GM23338 (cell line): ENCODE data around the gene CYP46A1.

ENCODE experiments used
- REST ChIP-seq: IDR thresholded peaks from one replicate; pipeline ENCODE4 v1.6.1; 2018; ENCODE audit warnings: antibody characterized with exemption; ENCODE audit not compliant: unreplicated experiment
- TF ChIP-seq, protein P1 (sequence below), 2 experiments: fragments of 200-600 bp in 1 of 2; sonication (generic) in 1 of 2; conservative IDR thresholded peaks; 2 replicates each; pipeline versions ENCODE4 v1.5.1 to v1.6.1; 2016 to 2017; ENCODE audit warnings: antibody characterized with exemption in 2 of 2, low read depth in 2 of 2, mild to moderate bottlenecking in 2 of 2, moderate library complexity in 1 of 2

- TF ChIP-seq, protein P1, sequence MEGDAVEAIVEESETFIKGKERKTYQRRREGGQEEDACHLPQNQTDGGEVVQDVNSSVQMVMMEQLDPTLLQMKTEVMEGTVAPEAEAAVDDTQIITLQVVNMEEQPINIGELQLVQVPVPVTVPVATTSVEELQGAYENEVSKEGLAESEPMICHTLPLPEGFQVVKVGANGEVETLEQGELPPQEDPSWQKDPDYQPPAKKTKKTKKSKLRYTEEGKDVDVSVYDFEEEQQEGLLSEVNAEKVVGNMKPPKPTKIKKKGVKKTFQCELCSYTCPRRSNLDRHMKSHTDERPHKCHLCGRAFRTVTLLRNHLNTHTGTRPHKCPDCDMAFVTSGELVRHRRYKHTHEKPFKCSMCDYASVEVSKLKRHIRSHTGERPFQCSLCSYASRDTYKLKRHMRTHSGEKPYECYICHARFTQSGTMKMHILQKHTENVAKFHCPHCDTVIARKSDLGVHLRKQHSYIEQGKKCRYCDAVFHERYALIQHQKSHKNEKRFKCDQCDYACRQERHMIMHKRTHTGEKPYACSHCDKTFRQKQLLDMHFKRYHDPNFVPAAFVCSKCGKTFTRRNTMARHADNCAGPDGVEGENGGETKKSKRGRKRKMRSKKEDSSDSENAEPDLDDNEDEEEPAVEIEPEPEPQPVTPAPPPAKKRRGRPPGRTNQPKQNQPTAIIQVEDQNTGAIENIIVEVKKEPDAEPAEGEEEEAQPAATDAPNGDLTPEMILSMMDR (conservative IDR thresholded peaks at IDR 0.05; ENCODE audit: low read depth in 2 of 2): no peak
- no peak for TF ChIP-seq REST
Measured at GRCh38 chr14:99769123-99769522, 85.0 kb downstream of the CYP46A1 start.
